IPS-20b (cell line): ENCODE measurements around the gene STXBP5.

ENCODE experiments used
- H3K27ac ChIP-seq: one replicate; pipeline ENCODE4 v1.5.1; 2013; ENCODE audit warnings: low read length
- H3K27me3 ChIP-seq: 2 replicates; pipeline ENCODE4 v1.6.1; 2013; ENCODE audit warnings: mild to moderate bottlenecking, low read length, inconsistent platforms; ENCODE audit not compliant: insufficient read depth
- H3K36me3 ChIP-seq: 2 replicates; pipeline ENCODE4 v1.6.1; 2013; ENCODE audit warnings: low read depth, mild to moderate bottlenecking, inconsistent platforms, low read length, moderate library complexity; ENCODE audit not compliant: insufficient read depth
- H3K4me1 ChIP-seq: 2 replicates; pipeline ENCODE4 v1.6.1; 2013; ENCODE audit warnings: mild to moderate bottlenecking, control low read depth, inconsistent platforms, low read length, moderate library complexity; ENCODE audit not compliant: insufficient read depth
- H3K4me3 ChIP-seq: 2 replicates; pipeline ENCODE4 v1.5.1; 2013; ENCODE audit warnings: mild to moderate bottlenecking, low read length, inconsistent platforms
- H3K9ac ChIP-seq: 2 replicates; pipeline ENCODE4 v1.6.1; 2013; ENCODE audit warnings: low read depth, mild to moderate bottlenecking, inconsistent platforms, low read length, moderate library complexity
- H3K9me3 ChIP-seq: 2 replicates; pipeline ENCODE4 v1.6.1; 2013; ENCODE audit warnings: mild to moderate bottlenecking, low read depth, low read length, inconsistent platforms; ENCODE audit not compliant: insufficient read depth

The STXBP5 gene

GRCh38 chr6:147166360-147166944 lies 37.8 kb upstream of the STXBP5 start:
- no peak overlapping the region for H3K4me3 ChIP-seq
- no peaks in the 10 kb centered on the region for H3K27me3 ChIP-seq
- H3K9me3 ChIP-seq: no peaks in the 10 kb centered on the region
- H3K4me1 ChIP-seq: peaks cover 3% of the 10 kb centered on the region; the same call in 1 of the 2 replicates
- no peak overlapping the region for H3K27ac ChIP-seq
- no peak overlapping the region for H3K9ac ChIP-seq
- no peaks in the 10 kb centered on the region for H3K36me3 ChIP-seq

GRCh38 chr6:147166992-147167391 lies 37.2 kb upstream of the STXBP5 start:
- no peak overlapping the region for H3K9ac ChIP-seq

GRCh38 chr6:147167576-147168461 lies 36.4 kb upstream of the STXBP5 start:
- H3K4me3 ChIP-seq: no peak overlapping the region
- no peak overlapping the region for H3K9ac ChIP-seq
- H3K4me1 ChIP-seq: peaks cover 3% of the 10 kb centered on the region; the same call in 1 of the 2 replicates
- H3K27me3 ChIP-seq: no peaks in the 10 kb centered on the region
- no peaks in the 10 kb centered on the region for H3K36me3 ChIP-seq
- H3K27ac ChIP-seq: no peak overlapping the region
- H3K9me3 ChIP-seq: no peaks in the 10 kb centered on the region

More at GRCh38 chr6:147166992-147167391, 37.2 kb upstream of the STXBP5 start:
- Histone ChIP-seq H3K27ac (no peak overlapping the region), H3K4me1 (peaks cover 3% of the 10 kb centered on the region; the same call in 1 of the 2 replicates), H3K4me3 (no peak overlapping the region), H3K36me3 (no peaks in the 10 kb centered on the region), H3K9me3 (no peaks in the 10 kb centered on the region), H3K27me3 (no peaks in the 10 kb centered on the region)

- Histone ChIP-seq H3K4me3 (no peak overlapping the region), H3K4me1 (peaks cover 3% of the 10 kb centered on the region; the same call in 1 of the 2 replicates), H3K9ac (no peak overlapping the region), H3K9me3 (no peaks in the 10 kb centered on the region), H3K36me3 (no peaks in the 10 kb centered on the region), H3K27ac (no peak overlapping the region), H3K27me3 (no peaks in the 10 kb centered on the region)
Observed at GRCh38 chr6:147169529-147169928, 34.7 kb upstream of the STXBP5 start.

- Histone ChIP-seq H3K36me3 (no peaks in the 10 kb centered on the region), H3K27ac (no peak overlapping the region), H3K9ac (no peak overlapping the region), H3K4me3 (no peak overlapping the region), H3K9me3 (no peaks in the 10 kb centered on the region), H3K27me3 (no peaks in the 10 kb centered on the region), H3K4me1 (peaks cover 3% of the 10 kb centered on the region; the same call in 1 of the 2 replicates)
Observed at GRCh38 chr6:147170269-147170668, 33.9 kb upstream of the STXBP5 start.

- H3K4me3 ChIP-seq: no peak overlapping the region
- H3K4me1 ChIP-seq: peaks cover 14% of the 10 kb centered on the region; the same call in 1 of the 2 replicates
- H3K9ac ChIP-seq: no peak overlapping the region
- H3K9me3 ChIP-seq: no peaks in the 10 kb centered on the region
- H3K27me3 ChIP-seq: no peaks in the 10 kb centered on the region
- H3K36me3 ChIP-seq: no peaks in the 10 kb centered on the region
- no peak overlapping the region for H3K27ac ChIP-seq
Observed at GRCh38 chr6:147173140-147173539, 31.1 kb upstream of the STXBP5 start.

GRCh38 chr6:147173675-147174308 lies 30.4 kb upstream of the STXBP5 start:
- no peak overlapping the region for H3K27ac ChIP-seq
- no peaks in the 10 kb centered on the region for H3K9me3 ChIP-seq
- peaks cover 14% of the 10 kb centered on the region; the same call in 1 of the 2 replicates for H3K4me1 ChIP-seq

GRCh38 chr6:147176795-147177194 lies 27.4 kb upstream of the STXBP5 start:
- H3K27ac ChIP-seq: no peak overlapping the region
- no peaks in the 10 kb centered on the region for H3K27me3 ChIP-seq
- H3K36me3 ChIP-seq: no peaks in the 10 kb centered on the region
- H3K9ac ChIP-seq: no peak overlapping the region
- no peak overlapping the region for H3K4me3 ChIP-seq
- H3K4me1 ChIP-seq: peaks cover 11% of the 10 kb centered on the region; the same call in 1 of the 2 replicates
- no peaks in the 10 kb centered on the region for H3K9me3 ChIP-seq

More at GRCh38 chr6:147173675-147174308, 30.4 kb upstream of the STXBP5 start:
- no peaks in the 10 kb centered on the region for H3K27me3 ChIP-seq
- H3K4me3 ChIP-seq: no peak overlapping the region
- H3K9ac ChIP-seq: no peak overlapping the region
- H3K36me3 ChIP-seq: no peaks in the 10 kb centered on the region

GRCh38 chr6:147177286-147177685 lies 26.9 kb upstream of the STXBP5 start:
- no peak overlapping the region for H3K4me3 ChIP-seq
- no peaks in the 10 kb centered on the region for H3K9me3 ChIP-seq
- no peaks in the 10 kb centered on the region for H3K36me3 ChIP-seq
- H3K27me3 ChIP-seq: no peaks in the 10 kb centered on the region
- H3K27ac ChIP-seq: no peak overlapping the region
- H3K4me1 ChIP-seq: peaks cover 11% of the 10 kb centered on the region; the same call in 1 of the 2 replicates
- no peak overlapping the region for H3K9ac ChIP-seq

GRCh38 chr6:147178355-147178754 lies 25.9 kb upstream of the STXBP5 start:
- no peak overlapping the region for H3K4me3 ChIP-seq
- H3K27ac ChIP-seq: no peak overlapping the region
- H3K27me3 ChIP-seq: no peaks in the 10 kb centered on the region
- H3K9ac ChIP-seq: no peak overlapping the region
- H3K9me3 ChIP-seq: no peaks in the 10 kb centered on the region
- peaks cover 11% of the 10 kb centered on the region; the same call in 1 of the 2 replicates for H3K4me1 ChIP-seq
- H3K36me3 ChIP-seq: no peaks in the 10 kb centered on the region

GRCh38 chr6:147179809-147180208 lies 24.4 kb upstream of the STXBP5 start:
- H3K9me3 ChIP-seq: no peaks in the 10 kb centered on the region
- no peak overlapping the region for H3K27ac ChIP-seq
- H3K4me3 ChIP-seq: no peak overlapping the region
- H3K4me1 ChIP-seq: peaks cover 11% of the 10 kb centered on the region; the same call in 1 of the 2 replicates
- H3K36me3 ChIP-seq: no peaks in the 10 kb centered on the region
- H3K27me3 ChIP-seq: no peaks in the 10 kb centered on the region
- H3K9ac ChIP-seq: no peak overlapping the region
